GM12878 (cell line): Measurements from ENCODE around the gene CORO1C. TPM values are rescaled to one million over a fixed set of nuclear protein-coding genes. Genes with fewer than 3 reads are reported as not detected.

Experiments
- ATAC-seq: fragments of 200-7000 bp; cut with Tn5 transposase; 3 replicates; pipeline ENCODE4 v1.9.1; 2020; ENCODE audit warnings: mild to moderate bottlenecking, moderate library complexity
- BruUV-seq: library from RNA; stranded (reverse); fragments of 400-500 nt; replicated peaks from 2 replicates; lab custom pipeline; 2021; lab: Mats Ljungman, UMichigan
- CTCF ChIA-PET: fragments of 300-600 bp; sonication (Branson Sonifier 250); formaldehyde crosslinking; extraction: SDS; loops from one replicate; lab custom pipeline; 2021; ENCODE audit warnings: inconsistent platforms; lab: Yijun Ruan, JAX
- POLR2A ChIA-PET: fragments of 350-600 bp; formaldehyde crosslinking; extraction: SDS; loops from one replicate; lab custom pipeline; 2021; ENCODE audit warnings: inconsistent platforms; lab: Charles Lee
- RAD21 ChIA-PET: fragments of 300-600 bp; sonication (Branson Sonifier 250); formaldehyde crosslinking; loops from one replicate; lab custom pipeline; 2023; ENCODE audit warnings: antibody characterized with exemption; ENCODE audit not compliant: unreplicated experiment; lab: Charles Lee
- SMC1A ChIA-PET: fragments of 300-600 bp; sonication (Branson Sonifier 250); formaldehyde crosslinking; loops from one replicate; lab custom pipeline; 2023; ENCODE audit not compliant: unreplicated experiment, uncharacterized antibody; lab: Charles Lee
- DNase-seq: peaks from one replicate; pipeline ENCODE4 v3.0.0-alpha.2; 2011; ENCODE audit warnings: low read depth, low spot score
- FAIRE-seq: peaks from 3 replicates; lab custom pipeline; 2011; peaks lifted over from hg19 to GRCh38; lab: Jason Lieb, UNC
- H2AFZ ChIP-seq: 2 replicates; pipeline ENCODE4 v1.6.0; 2011; ENCODE audit warnings: low read depth, low read length, control low read depth; ENCODE audit not compliant: control insufficient read depth
- H3K27ac ChIP-seq: 2 replicates; pipeline ENCODE4 v1.5.1; 2011; ENCODE audit warnings: control low read depth; ENCODE audit not compliant: control insufficient read depth, insufficient read depth
- H3K27me3 ChIP-seq, 2 experiments: replicated peaks in 1 of 2; 2 replicates each; pipeline versions ENCODE4 v1.6.0 to v1.6.1; 2011; ENCODE audit warnings: low read length in 1 of 2; ENCODE audit not compliant: control insufficient read depth in 2 of 2, insufficient read depth in 2 of 2
- H3K36me3 ChIP-seq, 2 experiments: 2 replicates each; pipeline ENCODE4 v1.5.1; 2011; ENCODE audit warnings: low read length in 1 of 2; ENCODE audit not compliant: control insufficient read depth in 2 of 2, insufficient read depth in 2 of 2
- H3K4me1 ChIP-seq: 2 replicates; pipeline ENCODE4 v1.6.1; 2011; ENCODE audit warnings: mild to moderate bottlenecking, low read length, moderate library complexity, mixed read lengths; ENCODE audit not compliant: control insufficient read depth, insufficient read depth
- H3K4me2 ChIP-seq: 2 replicates; pipeline ENCODE4 v1.6.0; 2011; ENCODE audit warnings: control low read depth; ENCODE audit not compliant: control insufficient read depth, insufficient read depth
- H3K4me3 ChIP-seq: fragments of 200-600 bp; sonication (generic); 2 replicates; pipeline ENCODE4 v1.5.1; 2016
- H3K79me2 ChIP-seq: 2 replicates; pipeline ENCODE4 v1.6.0; 2011; ENCODE audit warnings: low read length; ENCODE audit not compliant: control insufficient read depth, insufficient read depth
- H3K9ac ChIP-seq: 2 replicates; pipeline ENCODE4 v1.8.0; 2011; ENCODE audit warnings: low read length, control low read depth, mixed read lengths; ENCODE audit not compliant: control insufficient read depth, insufficient read depth
- H3K9me3 ChIP-seq: replicated peaks from 3 replicates; pipeline ENCODE4 v1.5.1; 2011; ENCODE audit warnings: mild to moderate bottlenecking, low read length; ENCODE audit not compliant: control insufficient read depth, insufficient read depth
- H4K20me1 ChIP-seq: 2 replicates; pipeline ENCODE4 v1.6.0; 2011; ENCODE audit not compliant: control insufficient read depth, insufficient read depth
- CHD2 ChIP-seq: IDR thresholded peaks from 2 replicates; pipeline ENCODE4 v1.6.1; 2011; ENCODE audit warnings: low read depth, low read length, improper control_type of control experiment, borderline replicate concordance
- JUND ChIP-seq: IDR thresholded peaks from 2 replicates; pipeline ENCODE4 v1.6.1; 2012; ENCODE audit warnings: low read depth, mild to moderate bottlenecking, low read length, improper control_type of control experiment, moderate library complexity
- TARDBP ChIP-seq: IDR thresholded peaks from 2 replicates; pipeline ENCODE4 v1.6.1; 2016; ENCODE audit warnings: borderline replicate concordance
- TCF12 ChIP-seq: IDR thresholded peaks from 2 replicates; pipeline ENCODE4 v1.6.1; 2011; ENCODE audit warnings: low read depth, mild to moderate bottlenecking, low read length
- WGBS: methylation state at CpG from one replicate; pipeline ENCODE4 v1.1.6; 2016; ENCODE audit warnings: low lambda C conversion rate; ENCODE audit not compliant: insufficient replicate concordance, insufficient coverage; ENCODE audit errors: missing lambda C conversion rate; 5-methylcytosine and 5-hydroxymethylcytosine counted together
- in situ Hi-C: fragments of 300-500 bp; cut with MboI; formaldehyde crosslinking; loops from 9 replicates; pipeline ENCODE4 v1.14.3; 2018; ENCODE audit warnings: mixed read lengths
- intact Hi-C: fragments of 100-400 bp; cut with micrococcal nuclease; formaldehyde crosslinking; loops from one replicate; pipeline ENCODE4 v1.14.2; 2022; ENCODE audit not compliant: unreplicated experiment
- polyA plus RNA-seq, 11 experiments: library from polyadenylated mRNA; depleted of rRNA in 4 of 11; unstranded in 6 of 11; stranded (reverse) in 5 of 11; fragments of >200 nt; fragmentation: Nextera tagmentation in 4 of 11; fragmentation: Illumina TruSeq in 1 of 11; extraction: Ambion mirVana in 4 of 11; extraction: Trizol in 1 of 11; gene quantifications; 1 replicate in 1 of 11; 2 replicates in 10 of 11; pipeline versions ENCODE4 v1.2.1 to v1.2.3, GENCODE V29; 2011 to 2016; ENCODE audit warnings: inconsistent platforms in 2 of 11, missing spikeins in 2 of 11, low read depth in 1 of 11
- total RNA-seq, 4 experiments: library from RNA; depleted of rRNA in 3 of 4; stranded (reverse); fragments of >200 nt in 3 of 4; fragmentation: Illumina TruSeq in 1 of 4; extraction: Trizol in 1 of 4; gene quantifications; 2 replicates each; pipeline versions ENCODE4 v1.2.1 to v1.2.3, GENCODE V29; 2013 to 2021
- TF ChIP-seq, protein P1 (sequence below): fragments of 450-650 bp; IDR thresholded peaks from 2 replicates; pipeline ENCODE4 v1.6.1; 2017; ENCODE audit warnings: low read depth, mild to moderate bottlenecking, moderate library complexity
- TF ChIP-seq, protein P2 (sequence below): fragments of 450-650 bp; IDR thresholded peaks from 2 replicates; pipeline ENCODE4 v1.6.1; 2017; ENCODE audit warnings: mild to moderate bottlenecking, low read depth, inconsistent platforms; ENCODE audit not compliant: poor library complexity, severe bottlenecking
- TF ChIP-seq, protein P3 (sequence below): fragments of 450-650 bp; IDR thresholded peaks from 2 replicates; pipeline ENCODE4 v1.6.1; 2016; ENCODE audit warnings: mild to moderate bottlenecking, moderate library complexity, borderline replicate concordance
- TF ChIP-seq, protein P4 (sequence below): fragments of 450-650 bp; formaldehyde crosslinking; IDR thresholded peaks from 2 replicates; pipeline ENCODE4 v1.5.0; 2022; ENCODE audit warnings: mild to moderate bottlenecking, missing genetic modification characterization

The CORO1C gene
- total and polyA plus RNA-seq, 10 of the 15 experiments (the other 5 are each of a cell fraction or from before 2014, with no cell fraction given), result 52.7 to 254 (median 171) TPM

DNA sequence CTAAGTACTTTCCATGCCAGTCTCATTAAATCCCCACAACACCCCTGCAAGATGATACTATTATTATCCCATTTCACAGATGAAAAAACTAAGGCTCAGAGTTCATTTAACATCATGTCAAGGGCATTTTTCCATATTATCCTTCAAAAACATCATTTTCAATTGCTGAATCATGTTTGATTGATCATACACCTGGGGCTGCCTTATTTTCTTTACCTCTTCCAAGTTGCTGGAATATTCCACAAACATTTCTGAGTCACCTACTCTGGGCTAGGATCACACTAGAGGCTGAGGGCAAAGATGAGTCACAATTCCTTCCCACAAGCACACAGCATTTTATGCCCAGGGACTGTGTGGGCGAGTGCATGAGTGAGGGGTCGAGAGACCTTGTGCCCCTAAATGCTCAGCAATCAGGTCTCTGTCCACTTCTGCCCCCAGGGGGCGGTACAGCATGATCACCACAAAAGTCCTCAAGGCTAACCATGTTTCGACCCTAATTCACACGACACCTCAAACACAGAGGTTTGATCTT lies 119.4 kb downstream of the CORO1C start (continued):
- no peak for TF ChIP-seq CHD2

DNA sequence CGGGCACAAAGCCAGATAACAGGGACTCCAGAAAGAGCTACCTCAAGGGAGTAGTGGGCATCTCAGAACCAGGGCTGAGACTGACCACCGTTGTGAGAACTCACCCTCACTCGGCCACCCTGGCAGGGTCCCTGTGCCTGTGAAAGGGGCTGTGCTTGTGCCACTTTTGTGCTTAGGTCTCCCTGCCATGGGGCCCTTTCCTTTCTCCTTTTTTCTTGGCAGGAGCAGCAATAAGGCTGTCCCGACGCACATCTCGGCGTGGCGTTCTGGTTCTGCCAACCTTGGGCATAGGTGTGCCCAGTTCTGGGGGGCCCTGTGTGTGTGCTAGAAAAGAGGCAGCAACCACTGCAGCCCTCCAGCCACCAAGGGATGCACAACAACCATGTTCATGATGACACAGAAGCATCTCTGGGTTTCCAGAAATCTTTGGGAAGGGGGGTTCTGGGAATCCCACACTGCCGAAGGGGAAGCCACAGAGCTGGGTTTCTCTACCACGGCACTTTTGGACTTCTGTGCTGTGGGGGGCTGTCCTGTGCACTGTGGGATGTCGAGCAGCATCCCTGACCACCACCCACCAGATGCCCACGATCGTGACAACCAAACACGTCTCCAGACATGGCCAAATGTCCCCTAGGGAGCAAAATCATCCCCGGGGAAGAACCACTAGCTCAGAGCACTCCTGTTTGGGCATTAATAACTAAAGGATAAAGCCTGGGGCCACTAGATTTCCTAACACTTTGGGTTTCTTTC lies 120.3 kb downstream of the CORO1C start:
- H3K4me3 ChIP-seq, result no peak overlapping the region
- SMC1A ChIA-PET, result interaction anchor here (0.7 to 1.6 kb wide), 4 partner anchors 17 to 192 kb away, joined by 3 read pairs; no protein-coding TSS in a partner anchor
- in situ Hi-C loops, result no loop called here
- H3K9me3 ChIP-seq, result peaks cover 12% of the 10 kb centered on the region; the same call in 2 of the 3 replicates
- no peak for ATAC-seq
- POLR2A ChIA-PET, result interaction anchor here (3.5 kb wide), 1 partner anchor 44 kb away, joined by 44 read pairs; no protein-coding TSS in a partner anchor
- H3K27ac ChIP-seq, result no peak overlapping the region
- RAD21 ChIA-PET, result interaction anchor here (15.9 kb wide), 1 partner anchor 43 kb away, joined by 633 read pairs; the partner anchor contains the start of genes ISCU and SART3
- intact Hi-C loops, result no loop called here
- H4K20me1 ChIP-seq, result no peaks in the 10 kb centered on the region
- FAIRE-seq, result no peak
- no peak for DNase-seq
- TF ChIP-seq JUND, result no peak
- TF ChIP-seq, protein P1, sequence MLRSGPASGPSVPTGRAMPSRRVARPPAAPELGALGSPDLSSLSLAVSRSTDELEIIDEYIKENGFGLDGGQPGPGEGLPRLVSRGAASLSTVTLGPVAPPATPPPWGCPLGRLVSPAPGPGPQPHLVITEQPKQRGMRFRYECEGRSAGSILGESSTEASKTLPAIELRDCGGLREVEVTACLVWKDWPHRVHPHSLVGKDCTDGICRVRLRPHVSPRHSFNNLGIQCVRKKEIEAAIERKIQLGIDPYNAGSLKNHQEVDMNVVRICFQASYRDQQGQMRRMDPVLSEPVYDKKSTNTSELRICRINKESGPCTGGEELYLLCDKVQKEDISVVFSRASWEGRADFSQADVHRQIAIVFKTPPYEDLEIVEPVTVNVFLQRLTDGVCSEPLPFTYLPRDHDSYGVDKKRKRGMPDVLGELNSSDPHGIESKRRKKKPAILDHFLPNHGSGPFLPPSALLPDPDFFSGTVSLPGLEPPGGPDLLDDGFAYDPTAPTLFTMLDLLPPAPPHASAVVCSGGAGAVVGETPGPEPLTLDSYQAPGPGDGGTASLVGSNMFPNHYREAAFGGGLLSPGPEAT, result no peak
- TF ChIP-seq TARDBP, result no peak
- TF ChIP-seq, protein P2, sequence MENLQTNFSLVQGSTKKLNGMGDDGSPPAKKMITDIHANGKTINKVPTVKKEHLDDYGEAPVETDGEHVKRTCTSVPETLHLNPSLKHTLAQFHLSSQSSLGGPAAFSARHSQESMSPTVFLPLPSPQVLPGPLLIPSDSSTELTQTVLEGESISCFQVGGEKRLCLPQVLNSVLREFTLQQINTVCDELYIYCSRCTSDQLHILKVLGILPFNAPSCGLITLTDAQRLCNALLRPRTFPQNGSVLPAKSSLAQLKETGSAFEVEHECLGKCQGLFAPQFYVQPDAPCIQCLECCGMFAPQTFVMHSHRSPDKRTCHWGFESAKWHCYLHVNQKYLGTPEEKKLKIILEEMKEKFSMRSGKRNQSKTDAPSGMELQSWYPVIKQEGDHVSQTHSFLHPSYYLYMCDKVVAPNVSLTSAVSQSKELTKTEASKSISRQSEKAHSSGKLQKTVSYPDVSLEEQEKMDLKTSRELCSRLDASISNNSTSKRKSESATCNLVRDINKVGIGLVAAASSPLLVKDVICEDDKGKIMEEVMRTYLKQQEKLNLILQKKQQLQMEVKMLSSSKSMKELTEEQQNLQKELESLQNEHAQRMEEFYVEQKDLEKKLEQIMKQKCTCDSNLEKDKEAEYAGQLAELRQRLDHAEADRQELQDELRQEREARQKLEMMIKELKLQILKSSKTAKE, result no peak
- TF ChIP-seq, protein P3, sequence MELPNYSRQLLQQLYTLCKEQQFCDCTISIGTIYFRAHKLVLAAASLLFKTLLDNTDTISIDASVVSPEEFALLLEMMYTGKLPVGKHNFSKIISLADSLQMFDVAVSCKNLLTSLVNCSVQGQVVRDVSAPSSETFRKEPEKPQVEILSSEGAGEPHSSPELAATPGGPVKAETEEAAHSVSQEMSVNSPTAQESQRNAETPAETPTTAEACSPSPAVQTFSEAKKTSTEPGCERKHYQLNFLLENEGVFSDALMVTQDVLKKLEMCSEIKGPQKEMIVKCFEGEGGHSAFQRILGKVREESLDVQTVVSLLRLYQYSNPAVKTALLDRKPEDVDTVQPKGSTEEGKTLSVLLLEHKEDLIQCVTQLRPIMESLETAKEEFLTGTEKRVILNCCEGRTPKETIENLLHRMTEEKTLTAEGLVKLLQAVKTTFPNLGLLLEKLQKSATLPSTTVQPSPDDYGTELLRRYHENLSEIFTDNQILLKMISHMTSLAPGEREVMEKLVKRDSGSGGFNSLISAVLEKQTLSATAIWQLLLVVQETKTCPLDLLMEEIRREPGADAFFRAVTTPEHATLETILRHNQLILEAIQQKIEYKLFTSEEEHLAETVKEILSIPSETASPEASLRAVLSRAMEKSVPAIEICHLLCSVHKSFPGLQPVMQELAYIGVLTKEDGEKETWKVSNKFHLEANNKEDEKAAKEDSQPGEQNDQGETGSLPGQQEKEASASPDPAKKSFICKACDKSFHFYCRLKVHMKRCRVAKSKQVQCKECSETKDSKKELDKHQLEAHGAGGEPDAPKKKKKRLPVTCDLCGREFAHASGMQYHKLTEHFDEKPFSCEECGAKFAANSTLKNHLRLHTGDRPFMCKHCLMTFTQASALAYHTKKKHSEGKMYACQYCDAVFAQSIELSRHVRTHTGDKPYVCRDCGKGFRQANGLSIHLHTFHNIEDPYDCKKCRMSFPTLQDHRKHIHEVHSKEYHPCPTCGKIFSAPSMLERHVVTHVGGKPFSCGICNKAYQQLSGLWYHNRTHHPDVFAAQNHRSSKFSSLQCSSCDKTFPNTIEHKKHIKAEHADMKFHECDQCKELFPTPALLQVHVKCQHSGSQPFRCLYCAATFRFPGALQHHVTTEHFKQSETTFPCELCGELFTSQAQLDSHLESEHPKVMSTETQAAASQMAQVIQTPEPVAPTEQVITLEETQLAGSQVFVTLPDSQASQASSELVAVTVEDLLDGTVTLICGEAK, result no peak
- TF ChIP-seq, protein P4, sequence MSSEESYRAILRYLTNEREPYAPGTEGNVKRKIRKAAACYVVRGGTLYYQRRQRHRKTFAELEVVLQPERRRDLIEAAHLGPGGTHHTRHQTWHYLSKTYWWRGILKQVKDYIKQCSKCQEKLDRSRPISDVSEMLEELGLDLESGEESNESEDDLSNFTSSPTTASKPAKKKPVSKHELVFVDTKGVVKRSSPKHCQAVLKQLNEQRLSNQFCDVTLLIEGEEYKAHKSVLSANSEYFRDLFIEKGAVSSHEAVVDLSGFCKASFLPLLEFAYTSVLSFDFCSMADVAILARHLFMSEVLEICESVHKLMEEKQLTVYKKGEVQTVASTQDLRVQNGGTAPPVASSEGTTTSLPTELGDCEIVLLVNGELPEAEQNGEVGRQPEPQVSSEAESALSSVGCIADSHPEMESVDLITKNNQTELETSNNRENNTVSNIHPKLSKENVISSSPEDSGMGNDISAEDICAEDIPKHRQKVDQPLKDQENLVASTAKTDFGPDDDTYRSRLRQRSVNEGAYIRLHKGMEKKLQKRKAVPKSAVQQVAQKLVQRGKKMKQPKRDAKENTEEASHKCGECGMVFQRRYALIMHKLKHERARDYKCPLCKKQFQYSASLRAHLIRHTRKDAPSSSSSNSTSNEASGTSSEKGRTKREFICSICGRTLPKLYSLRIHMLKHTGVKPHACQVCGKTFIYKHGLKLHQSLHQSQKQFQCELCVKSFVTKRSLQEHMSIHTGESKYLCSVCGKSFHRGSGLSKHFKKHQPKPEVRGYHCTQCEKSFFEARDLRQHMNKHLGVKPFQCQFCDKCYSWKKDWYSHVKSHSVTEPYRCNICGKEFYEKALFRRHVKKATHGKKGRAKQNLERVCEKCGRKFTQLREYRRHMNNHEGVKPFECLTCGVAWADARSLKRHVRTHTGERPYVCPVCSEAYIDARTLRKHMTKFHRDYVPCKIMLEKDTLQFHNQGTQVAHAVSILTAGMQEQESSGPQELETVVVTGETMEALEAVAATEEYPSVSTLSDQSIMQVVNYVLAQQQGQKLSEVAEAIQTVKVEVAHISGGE (CRISPR knock-in tag), result no peak
- no peak for TF ChIP-seq TCF12
- no peaks in the 10 kb centered on the region for H3K36me3 ChIP-seq
- H3K4me2 ChIP-seq, result no peak overlapping the region
- CTCF ChIA-PET, result interaction anchor here (1.4 to 17.2 kb wide), 2 partner anchors 8 to 43 kb away, joined by 3 to 866 read pairs; partner anchors contain the start of genes ISCU and SART3
- 57% methylated on average over 15 of the region's 15 CpGs for WGBS
- no TSS peak for BruUV-seq
- H3K79me2 ChIP-seq, result no peaks in the 10 kb centered on the region
- H3K27me3 ChIP-seq, result no peaks in the 10 kb centered on the region
- H3K4me1 ChIP-seq, result peaks cover 42% of the 10 kb centered on the region
- no peak overlapping the region for H3K9ac ChIP-seq
- H2AFZ ChIP-seq, result no peak overlapping the region
